ENCODE data around the gene ST3GAL3.

Gene ST3GAL3

DNA sequence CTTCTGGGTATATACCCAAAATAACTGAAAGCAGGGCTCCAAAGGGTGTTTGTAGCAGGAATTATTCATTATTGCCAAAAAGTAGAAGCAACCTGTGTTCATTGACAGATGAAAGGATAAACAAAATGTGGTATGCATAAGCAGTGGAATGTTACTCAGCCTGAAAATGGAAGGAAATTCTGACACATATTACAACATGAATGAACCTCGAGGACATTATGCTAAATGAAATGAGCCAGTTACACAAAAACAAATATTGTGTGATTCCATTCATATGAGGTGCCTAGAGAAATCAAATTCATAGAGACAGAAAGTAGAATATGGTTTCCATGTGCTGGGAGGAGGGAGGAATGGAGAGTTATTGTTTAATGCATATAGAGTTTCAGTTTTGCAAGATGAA, 140.0 kb downstream of the ST3GAL3 start (continued):
- TF ChIP-seq ZNF248 (tag by site-specific recombination; IDR thresholded peaks at IDR 0.05) (no peak), FEZF1 (tag by site-specific recombination; IDR thresholded peaks at IDR 0.05) (no peak), ZNF202 (tag by site-specific recombination; IDR thresholded peaks at IDR 0.05; ENCODE audit: borderline replicate concordance) (no peak), ZNF175 (tag by site-specific recombination; IDR thresholded peaks at IDR 0.05) (no peak)

DNA sequence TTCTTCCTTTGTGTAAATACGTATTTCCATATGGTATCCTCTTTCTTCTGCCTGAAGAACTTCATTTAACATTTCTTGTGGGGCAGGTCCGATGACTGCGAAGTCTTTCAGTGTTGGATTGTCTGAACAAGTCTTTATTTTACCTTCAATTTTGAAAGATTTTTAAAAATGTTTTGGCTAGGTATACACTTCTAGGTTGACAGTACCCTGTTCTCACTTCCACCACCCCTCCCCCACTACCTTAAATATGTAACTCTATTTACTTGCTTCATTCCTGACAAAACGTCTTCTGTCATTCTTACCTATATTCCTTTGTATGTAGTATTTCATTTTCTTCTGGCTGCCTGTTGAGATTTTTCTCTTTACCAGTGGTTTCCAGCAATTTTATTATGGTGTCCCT, 140.5 kb downstream of the ST3GAL3 start:
- peaks cover 6% of the 10 kb centered on the region for H3K4me1 ChIP-seq (ENCODE audit: control insufficient read depth, insufficient read depth, low read length)
- TF ChIP-seq ZNF366 (tag by site-specific recombination; conservative IDR thresholded peaks at IDR 0.05) = no peak
- TF ChIP-seq ZNF239 (tag by site-specific recombination; IDR thresholded peaks at IDR 0.05) = no peak
- TF ChIP-seq ZFP37 (tag by site-specific recombination; IDR thresholded peaks at IDR 0.05) = no peak
- TF ChIP-seq REST (tag by site-specific recombination; IDR thresholded peaks at IDR 0.05) = no peak
- TF ChIP-seq PRDM4 (tag by site-specific recombination; IDR thresholded peaks at IDR 0.05) = no peak
- no peak for TF ChIP-seq ZNF423 (tag by site-specific recombination; IDR thresholded peaks at IDR 0.05)
- no peak for TF ChIP-seq SP7 (tag by site-specific recombination; IDR thresholded peaks at IDR 0.05)
- TF ChIP-seq YY1 (tag by site-specific recombination; IDR thresholded peaks at IDR 0.05) = no peak
- TF ChIP-seq ZNF560 (tag by site-specific recombination; IDR thresholded peaks at IDR 0.05; ENCODE audit: borderline replicate concordance) = no peak
- no peak for TF ChIP-seq ZNF341 (tag by site-specific recombination; IDR thresholded peaks at IDR 0.05; ENCODE audit: low read depth)
- TF ChIP-seq ZNF248 (tag by site-specific recombination; IDR thresholded peaks at IDR 0.05) = no peak
- no peak for TF ChIP-seq BCL11A (tag by site-specific recombination; IDR thresholded peaks at IDR 0.05; ENCODE audit: low read depth)
- no peaks in the 10 kb centered on the region for H3K9me3 ChIP-seq (ENCODE audit: control insufficient read depth, insufficient read depth, low read depth, low read length)
- H3K36me3 ChIP-seq (ENCODE audit: control insufficient read depth in 2 of 2, insufficient read depth in 1 of 2, low read length in 2 of 2) = peaks cover 0 to 2% of the 10 kb centered on the region in 2 experiments; a peak in 1 of 3 replicates
- H3K27ac ChIP-seq (ENCODE audit: extremely low read depth, low read depth, low read length) = no peak overlapping the region
- no peak overlapping the region for H3K4me3 ChIP-seq (ENCODE audit: low read depth, low read length)
- POLR2A ChIA-PET = no interaction called here
- CTCF ChIA-PET = no interaction called here

- Histone ChIP-seq H3K9me3 (ENCODE audit: control insufficient read depth, insufficient read depth, low read depth, low read length) (no peaks in the 10 kb centered on the region), H3K4me3 (ENCODE audit: low read depth, low read length) (no peak overlapping the region), H3K36me3 (ENCODE audit: control insufficient read depth in 2 of 2, insufficient read depth in 1 of 2, low read length in 2 of 2) (no peaks in the 10 kb centered on the region), H3K27ac (ENCODE audit: extremely low read depth, low read depth, low read length) (no peak overlapping the region), H3K4me1 (ENCODE audit: control insufficient read depth, insufficient read depth, low read length) (peaks cover 10% of the 10 kb centered on the region)
- POLR2A ChIA-PET = no interaction called here
- TF ChIP-seq ZBTB8A (tag by site-specific recombination; IDR thresholded peaks at IDR 0.05) (no peak), ZNF558 (tag by site-specific recombination; IDR thresholded peaks at IDR 0.05) (no peak), ZNF626 (tag by site-specific recombination; IDR thresholded peaks at IDR 0.05) (no peak), GLI2 (tag by site-specific recombination; IDR thresholded peaks at IDR 0.05; ENCODE audit: borderline replicate concordance, low read depth) (no peak), ZSCAN23 (tag by site-specific recombination; IDR thresholded peaks at IDR 0.05) (no peak), KLF10 (tag by site-specific recombination; IDR thresholded peaks at IDR 0.05) (no peak)
- CTCF ChIA-PET = interaction anchor here (0.8 to 1.6 kb wide), 2 partner anchors 85 to 87 kb away, joined by 3 to 5 read pairs; no protein-coding TSS in a partner anchor
Observed at GRCh38 chr1:43849670-43850069, 142.3 kb downstream of the ST3GAL3 start.
